Prostate gland (tissue), 2 donors: ENCODE results near the gene ZNF302.
"Not testable (repeated sequence)": the region's sequence is repeated elsewhere in the genome, so short reads cannot be mapped to it uniquely, and the experiment has no call there.

Experiments
- CTCF ChIP-seq, 4 experiments: fragments of 200-600 bp in 2 of 4; fragments of 450-650 bp in 2 of 4; sonication (generic) in 2 of 4; IDR thresholded peaks; 1 replicate in 3 of 4; 2 replicates in 1 of 4; pipeline ENCODE4 v1.5.1; 2016 to 2019; ENCODE audit warnings: antibody characterized with exemption in 4 of 4, mild to moderate bottlenecking in 2 of 4, moderate library complexity in 2 of 4
- POLR2A ChIP-seq: fragments of 450-650 bp; IDR thresholded peaks from one replicate; pipeline ENCODE4 v1.6.1; 2016; ENCODE audit warnings: antibody characterized with exemption, mild to moderate bottlenecking
- POLR2AphosphoS5 ChIP-seq: sonication (generic); formaldehyde crosslinking; IDR thresholded peaks from one replicate; pipeline ENCODE4 v1.6.1; 2017; ENCODE audit warnings: antibody characterized with exemption

GRCh38 chr19:34665275-34665674 lies 12.2 kb upstream of the ZNF302 start:
- TF ChIP-seq CTCF (IDR thresholded peaks at IDR 0.05); POLR2A; POLR2AphosphoS5: not testable (repeated sequence)
